ENCODE measurements around the gene PCBP3.
"Not testable (repeated sequence)": the region's sequence is repeated elsewhere in the genome, so short reads cannot be mapped to it uniquely, and the experiment has no call there.

The PCBP3 gene

DNA sequence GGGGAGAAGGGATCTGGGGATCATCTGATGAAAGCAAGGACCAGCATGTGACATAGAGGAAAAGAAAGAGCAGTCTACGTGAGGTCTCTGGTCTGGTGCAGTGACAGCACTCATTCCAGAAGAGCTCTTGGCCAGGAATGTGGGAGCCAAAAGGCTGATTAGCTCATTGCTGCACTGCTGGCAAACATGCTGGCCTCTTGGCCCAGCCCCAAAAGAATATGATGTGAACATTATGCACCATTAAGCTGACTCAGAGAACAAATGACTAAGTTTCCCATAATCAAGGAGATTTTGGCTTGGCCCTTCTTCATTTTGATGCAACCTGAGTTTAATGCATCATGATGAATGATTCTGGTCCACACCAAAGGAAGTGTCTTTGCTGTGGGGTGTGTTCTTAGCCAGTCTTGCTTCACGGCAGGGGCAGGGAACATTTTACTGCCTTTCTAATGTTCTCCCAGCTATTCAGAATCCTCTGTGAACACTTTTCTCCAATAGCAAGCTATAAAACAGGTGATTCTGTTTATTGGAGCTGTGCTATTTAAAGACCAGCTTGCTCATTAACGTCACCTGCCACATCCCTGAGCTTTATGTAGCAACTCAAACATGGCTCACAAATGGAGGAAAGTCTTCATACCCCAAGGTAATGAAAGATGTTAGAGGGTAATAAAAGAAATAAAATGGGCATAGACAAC is 55.1 kb downstream of the PCBP3 start:
- no peak for DNase-seq

DNA sequence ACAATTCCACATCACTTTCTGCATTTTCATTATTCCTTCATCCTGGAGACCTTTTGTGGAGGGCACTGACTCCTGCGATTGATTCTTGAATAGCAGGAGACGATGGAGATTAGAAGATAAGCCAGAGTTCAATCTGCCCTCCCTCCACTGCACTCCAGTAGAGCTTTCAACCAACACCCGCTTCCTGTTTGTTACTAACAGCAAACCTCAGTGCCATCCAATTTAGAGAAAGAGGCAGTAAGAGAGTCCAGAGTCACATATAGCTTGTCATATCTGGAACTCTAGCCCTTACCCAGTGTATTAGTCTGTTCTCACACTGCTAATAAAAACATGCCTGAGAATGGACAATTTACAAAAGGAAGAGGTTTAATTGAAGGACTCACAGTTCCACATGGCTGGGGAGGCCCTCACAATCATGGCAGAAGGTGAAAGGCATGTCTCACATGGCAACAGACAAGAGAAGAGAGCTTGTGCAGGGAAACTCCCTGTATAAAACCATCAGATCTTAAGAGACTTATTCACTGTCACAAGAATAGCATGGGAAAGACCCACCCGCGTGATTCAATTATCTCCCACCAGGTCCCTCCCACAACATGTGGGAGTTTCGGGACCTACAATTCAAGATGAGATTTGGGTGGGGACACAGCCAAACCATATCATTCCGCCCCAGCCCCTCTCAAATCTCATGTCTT is 55.9 kb downstream of the PCBP3 start:
- DNase-seq = no peak

DNA sequence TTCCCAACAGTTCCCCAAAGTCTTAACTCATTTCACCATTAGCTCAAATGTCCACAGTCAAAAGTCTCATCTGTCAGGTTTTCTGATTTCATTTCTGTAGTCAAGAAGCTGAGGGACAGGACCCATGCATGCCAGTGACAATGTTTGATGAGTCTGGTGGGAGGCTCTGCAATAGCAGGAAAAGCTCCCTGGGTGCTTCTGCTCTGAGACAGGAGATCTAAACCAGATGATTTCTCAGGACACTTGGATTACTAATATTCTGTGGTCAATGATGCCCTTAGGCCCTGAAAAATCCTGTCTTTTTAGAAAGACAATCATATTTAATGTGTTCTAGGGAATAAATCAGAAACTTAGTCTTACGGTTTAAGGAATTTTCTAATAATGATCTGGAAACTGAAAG is 56.4 kb downstream of the PCBP3 start:
- no peak for DNase-seq

DNA sequence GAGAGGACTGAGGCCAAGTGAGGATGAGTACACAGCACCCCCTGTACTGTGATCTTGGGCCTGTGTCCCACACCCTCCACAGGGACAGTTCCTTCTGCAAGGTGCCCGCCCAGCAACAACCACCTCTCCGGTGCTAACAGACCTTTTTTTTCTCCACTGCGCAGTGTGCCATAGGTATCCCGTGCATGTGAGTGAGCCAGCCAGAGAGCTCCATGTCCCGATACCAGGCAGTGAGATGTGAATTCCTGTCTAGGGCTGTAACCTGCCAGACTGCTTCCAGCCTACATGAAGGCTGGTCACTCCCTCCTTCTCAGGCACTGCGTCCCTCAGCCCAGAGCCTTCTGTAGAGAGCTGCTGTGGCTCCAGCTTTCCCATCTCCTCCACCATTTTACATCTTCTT is 56.9 kb downstream of the PCBP3 start:
- no peak for DNase-seq

DNA sequence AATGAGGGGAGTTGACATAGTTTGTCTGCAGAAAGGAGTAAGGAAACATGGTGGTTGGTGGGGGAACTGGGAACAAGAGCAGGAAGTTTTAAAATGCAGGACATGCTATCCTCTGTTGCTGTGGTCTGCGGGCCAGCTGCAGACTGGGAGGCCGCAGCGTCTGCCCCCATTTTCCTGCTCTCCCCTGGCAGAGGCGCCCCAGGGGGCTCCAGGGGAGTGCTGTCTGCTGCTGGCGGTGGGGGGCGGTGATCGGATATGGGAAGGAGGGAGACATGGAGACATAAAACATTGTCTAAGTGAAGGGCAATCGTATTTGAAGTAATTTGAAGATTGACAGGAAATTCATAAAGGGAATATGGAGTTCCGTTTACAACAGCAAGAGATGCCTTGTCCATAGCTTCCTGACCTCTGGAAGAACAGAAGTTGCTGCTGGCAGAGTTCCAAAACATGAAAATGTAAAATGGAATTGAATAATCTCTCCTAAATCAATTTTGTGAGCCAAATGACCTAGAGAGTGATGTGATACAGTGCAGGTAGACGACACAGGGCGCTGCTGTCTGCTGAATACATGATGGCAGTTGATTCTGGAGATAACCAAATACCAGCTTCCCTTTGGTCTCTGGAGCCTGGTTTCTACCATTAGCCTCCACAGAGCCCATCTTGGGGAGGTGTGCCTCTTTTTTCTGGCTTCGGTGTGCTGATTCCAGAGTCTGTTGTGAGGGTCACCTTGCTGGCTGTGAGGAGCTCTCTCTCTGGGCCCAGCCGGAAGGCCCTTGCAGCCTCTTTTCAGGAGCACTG is 61.0 kb downstream of the PCBP3 start:
- no peak for DNase-seq

DNA sequence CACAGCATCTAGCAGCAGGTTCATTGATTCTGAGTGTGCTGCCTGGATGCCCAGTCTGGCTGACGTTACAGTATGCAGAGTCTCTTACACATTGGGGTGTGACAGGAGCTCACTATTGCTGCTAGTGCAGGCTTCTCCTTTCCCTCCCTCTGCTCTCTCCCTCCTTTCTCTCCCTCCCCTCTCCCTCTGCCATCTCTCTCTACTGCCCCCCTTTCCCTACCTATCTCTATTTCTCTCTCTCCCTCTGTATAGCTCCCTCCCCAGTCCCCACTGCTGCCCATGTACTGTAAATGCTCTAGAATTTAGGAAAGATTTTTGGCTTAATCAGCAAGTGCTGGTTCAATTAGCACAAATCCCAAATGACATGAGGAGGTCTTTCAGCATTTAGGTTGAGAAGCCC is 62.8 kb downstream of the PCBP3 start:
- DNase-seq = no peak

DNA sequence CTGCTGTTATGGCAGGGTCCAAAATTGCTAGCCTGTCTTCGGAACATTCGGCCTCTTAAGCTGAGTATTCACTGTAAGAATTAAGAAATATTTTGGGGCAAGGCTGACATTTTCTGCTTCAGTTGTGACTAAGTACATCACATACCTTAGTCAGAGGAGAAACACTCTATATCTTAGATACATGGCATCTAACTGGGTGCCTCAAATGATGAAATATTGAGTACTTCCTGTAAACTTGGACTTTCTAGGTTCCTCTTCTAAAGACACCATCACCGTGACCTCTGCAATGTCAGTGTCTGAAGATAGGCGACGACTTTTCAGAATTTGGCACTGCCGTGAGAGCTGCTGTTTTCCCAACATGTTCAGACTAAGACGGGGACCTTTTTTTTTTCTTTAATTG is 65.6 kb downstream of the PCBP3 start:
- no peak for DNase-seq

DNA sequence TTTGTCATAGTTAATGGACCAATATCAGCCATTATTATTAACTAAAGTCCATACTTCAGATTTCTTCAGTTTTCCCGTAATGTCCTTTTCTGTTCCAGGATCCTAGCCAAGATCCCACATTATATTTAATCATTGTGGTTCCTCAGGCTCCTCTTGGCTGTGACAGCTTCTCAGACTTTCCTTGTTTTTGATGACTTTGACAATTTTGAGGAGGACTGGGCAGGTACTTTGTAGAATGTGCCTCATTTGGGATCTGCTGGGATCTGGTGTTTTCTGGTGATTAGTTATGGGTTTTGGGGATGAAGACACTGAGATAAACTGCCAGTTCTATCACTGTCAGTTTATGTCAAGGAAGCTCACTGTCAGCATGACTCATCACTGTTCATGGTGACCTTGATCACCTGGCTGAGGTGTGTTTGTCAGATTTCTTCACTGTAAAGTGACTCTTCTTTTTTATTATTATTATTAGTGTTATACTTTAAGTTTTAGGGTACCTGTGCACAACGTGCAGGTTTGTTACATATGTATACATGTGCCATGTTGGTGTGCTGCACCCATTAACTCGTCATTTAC is 66.3 kb downstream of the PCBP3 start:
- no peak for DNase-seq

DNA sequence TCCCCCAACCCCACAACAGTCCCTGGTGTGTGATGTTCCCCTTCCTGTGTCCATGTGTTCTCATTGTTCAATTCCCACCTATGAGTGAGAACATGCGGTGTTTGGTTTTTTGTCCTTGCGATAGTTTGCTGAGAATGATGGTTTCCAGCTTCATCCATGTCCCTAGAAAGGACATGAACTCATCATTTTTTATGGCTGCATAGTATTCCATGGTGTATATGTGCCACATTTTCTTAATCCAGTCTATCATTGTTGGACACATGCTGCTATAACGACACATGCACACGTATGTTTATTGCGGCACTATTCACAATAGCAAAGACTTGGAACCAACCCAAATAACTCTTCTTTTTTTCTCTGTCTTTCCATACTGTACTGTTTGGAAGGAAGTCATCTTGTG is 66.8 kb downstream of the PCBP3 start:
- not testable (repeated sequence) for DNase-seq

DNA sequence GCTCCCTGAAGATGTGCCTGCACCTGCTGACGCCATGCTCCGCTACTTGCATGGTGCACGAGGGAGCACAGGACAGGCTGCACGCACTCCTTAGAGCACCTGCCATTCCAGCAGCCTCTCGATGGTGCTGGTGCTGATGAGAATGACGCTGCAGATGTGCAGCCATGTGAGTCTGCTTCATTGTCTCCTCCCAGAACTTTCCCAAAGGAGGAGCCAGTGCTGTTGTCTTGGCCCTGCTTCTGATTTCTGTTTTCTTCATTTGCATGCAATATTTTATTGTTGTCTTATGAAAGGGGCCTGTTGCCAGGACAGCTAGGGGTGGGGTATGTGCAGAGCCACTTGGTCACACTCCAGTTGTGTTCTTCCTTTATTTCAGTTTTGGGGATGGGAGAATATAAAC is 70.1 kb downstream of the PCBP3 start:
- no peak for DNase-seq

DNA sequence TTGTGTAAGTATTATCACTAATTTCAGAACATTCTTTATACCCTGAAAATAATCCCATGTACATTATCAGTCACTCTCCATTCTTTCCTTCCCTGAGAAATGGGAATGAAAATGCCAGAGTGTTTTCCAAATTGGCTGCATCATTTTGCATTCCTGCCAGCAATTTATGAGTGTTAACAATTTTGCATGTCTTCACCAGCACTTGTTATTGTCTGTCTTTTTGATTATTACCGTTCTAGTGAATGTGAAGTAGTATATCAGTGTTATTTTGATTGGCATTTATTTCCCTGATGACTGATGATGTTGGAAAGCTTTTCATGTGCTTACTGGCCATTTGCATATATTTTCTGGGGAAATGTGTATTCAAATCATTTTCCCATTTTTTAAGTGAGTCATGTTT is 71.9 kb downstream of the PCBP3 start:
- no peak for DNase-seq

DNA sequence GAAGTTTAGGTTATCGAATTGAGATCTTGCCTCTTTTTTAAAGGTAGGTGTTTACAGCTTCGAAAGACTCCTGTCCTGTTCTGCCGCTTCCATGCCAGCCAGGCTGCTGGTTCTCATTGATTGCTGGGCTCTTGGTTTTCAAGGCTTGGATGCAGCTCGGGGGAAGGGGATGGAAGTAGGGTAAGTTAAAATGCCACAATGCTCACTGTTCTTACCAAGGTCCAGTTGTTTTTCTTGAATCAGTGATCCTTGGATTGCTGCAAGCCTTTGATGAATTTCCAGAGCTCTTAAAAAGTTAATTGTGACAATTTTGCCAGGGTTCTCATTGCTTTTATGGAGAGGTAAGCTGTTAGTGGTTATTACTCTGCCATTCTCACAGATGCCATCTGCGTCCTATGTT is 74.9 kb downstream of the PCBP3 start:
- DNase-seq = no peak

DNA sequence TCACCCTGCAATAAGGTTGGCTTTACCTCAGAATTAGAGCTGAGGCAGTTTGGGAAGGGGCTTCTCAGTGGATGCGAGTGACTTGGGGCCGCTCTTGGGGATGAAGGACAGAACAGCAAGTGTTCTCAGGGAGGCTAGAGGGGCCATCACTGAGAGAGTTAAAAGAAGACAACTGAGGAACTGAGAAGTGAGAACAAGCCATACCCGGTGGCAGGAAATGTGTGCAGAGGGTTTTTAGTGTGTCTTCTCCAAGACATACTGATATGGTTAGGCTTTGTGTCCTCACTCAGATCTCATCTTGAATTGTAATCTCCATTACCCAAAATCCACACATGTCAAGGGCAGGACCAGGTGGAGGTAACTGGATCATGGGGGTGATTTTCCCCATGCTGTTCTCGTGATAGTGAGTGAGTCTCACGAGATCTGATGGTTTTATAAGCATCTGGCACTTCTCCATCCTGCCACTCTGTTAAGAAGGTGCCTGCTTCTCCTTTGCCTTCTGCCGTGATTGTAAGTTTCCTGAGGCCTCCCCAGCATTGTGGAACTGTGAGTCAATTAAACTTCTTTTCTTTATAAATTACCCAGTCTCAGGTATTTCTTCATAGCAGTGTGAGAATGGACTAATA is 75.8 kb downstream of the PCBP3 start:
- no peak for DNase-seq

DNA sequence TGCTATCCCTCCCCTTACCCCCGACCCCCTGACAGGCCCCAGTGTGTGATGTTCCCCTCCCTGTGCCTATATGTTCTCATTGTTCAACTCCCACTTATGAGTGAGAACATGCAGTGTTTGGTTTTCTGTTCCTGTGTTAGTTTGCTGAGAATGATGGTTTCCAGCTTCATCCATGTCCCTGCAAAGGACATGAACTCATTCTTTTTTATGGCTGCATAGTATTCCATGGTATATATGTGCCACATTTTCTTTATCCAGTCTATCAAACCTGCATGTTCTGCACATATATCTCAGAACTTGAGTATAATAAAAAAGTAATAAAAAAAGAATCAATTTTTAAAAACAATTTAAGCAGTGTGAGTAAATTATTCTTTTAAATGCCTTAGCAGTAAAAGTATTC is 76.7 kb downstream of the PCBP3 start:
- not testable (repeated sequence) for DNase-seq

DNA sequence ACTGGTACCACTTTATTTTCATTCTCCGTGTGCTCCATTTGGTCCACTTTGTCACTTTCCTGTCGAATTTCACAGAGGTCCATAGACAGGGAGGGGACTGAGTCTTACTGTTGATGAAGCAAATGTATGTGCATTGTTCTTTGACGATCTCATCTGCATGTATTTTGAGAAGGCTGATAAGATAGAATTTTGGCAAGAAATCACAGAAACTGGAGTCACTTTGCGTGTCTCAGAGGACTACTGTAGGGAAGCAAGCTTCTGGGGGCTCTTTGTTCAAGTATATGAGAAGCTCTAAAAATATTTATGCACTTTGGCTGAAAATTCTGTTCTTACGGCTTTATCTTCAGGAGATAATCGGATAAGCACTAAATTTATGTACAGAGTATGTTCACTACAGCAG is 78.1 kb downstream of the PCBP3 start:
- no peak for DNase-seq

DNA sequence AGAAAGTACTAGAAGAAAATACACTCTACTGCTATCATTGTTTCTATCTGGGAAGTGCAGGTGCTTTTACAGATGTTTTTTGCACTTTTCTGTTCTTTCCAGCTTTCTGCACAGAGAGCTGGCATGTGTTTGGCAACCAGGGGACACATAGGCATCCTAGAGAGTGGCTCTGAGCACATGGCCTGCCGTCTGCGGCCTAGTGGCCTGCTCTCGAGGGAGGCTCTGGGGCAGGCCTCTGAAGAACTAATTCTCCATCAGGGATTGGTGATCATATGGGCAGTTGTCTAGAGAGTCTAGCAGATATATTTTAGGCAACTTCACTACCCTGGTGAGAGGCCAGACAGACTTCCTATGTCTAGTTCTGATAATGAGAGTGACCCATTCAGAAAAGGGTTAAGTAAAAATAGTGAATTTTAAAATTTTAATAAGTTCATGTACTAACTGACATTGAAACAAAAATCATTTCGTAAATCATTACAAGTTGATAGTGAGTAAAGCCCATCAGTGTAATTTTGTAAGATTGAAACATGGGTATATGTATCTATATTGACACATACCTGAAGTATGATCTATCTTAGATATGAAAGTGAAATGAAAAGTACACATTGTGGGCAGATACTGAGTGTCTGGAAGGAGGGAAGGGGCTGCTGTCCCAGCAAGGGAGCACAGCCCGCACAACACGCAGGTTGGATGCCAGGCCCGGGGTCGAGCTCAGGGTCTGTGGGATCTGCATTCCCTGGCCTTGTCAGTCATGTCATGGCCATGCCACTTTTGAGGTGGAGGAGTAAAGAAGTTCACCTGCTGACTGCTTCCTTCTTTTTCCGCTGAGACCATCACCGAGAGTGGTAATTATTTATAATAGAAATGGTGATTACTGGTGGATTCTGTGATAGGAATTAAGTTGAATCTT is 79.8 kb downstream of the PCBP3 start:
- no peak for DNase-seq

DNA sequence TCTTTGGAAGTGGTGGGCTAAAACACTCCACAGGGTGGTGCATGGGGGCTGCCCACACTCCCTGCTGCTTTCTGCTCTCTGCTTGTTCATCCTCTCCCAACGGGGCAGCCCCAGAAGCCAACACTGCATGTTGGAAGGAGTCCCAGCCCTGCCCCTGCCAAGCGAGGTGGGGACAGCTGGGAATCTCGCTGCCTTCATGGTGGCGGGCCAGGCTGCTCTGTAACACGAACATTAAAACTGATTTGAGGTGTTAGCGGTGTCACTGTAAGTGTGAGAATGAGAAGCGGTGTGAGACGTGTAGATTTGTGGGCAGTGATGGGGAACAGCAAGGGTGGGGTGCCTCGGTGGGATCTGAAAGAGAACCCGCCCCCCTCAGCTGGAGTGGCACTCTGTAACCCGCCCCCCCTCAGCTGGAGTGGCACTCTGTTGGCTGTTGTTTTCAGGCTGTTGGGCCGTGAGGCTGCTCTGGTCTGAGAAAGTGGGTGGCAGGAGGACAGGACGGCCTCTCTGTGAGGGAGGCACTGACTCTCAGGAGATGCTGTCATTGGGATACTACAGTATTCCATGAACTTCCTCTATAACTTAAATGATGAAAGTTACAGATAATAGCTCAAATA is 80.9 kb downstream of the PCBP3 start:
- no peak for DNase-seq

DNA sequence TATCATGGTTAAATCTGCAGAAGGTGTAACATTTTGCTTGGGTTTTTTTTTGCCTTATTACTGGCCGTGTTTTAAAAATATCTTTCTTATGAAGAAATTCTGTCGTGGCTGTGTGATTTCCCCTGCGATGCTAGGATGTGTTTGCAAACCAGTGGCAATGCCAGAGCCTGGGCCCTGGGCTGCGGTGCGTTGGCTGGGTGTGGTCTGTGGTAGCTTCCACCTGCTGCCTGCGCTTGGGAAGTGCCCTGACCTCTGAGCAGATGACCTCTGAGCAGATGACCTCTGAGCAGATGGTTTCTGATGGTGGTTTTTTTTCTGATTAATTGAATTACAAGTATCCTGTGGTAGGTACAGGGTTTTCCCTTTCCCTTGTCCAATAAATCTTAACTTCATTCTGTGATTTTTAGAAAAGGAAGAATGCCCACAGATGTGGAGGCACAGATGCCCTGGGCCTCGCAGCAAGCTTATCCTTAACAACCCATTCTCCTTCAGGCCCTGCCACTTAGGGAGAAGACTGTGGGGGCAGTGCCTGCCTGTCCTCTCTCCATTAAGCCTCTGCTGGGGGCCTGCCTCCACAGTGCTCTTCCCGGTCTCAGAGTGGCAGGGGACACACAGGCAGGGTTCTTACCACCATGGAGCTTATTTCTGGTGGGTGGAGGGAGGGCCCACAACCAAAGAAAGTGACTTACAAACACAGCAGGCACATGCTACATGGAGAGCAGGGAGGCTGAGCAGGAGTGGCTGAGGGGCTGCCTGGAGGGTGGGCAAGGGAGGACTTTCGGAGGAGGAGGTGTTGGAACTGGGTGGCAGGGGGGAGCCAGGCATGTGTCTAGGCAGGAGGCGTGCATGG is 81.7 kb downstream of the PCBP3 start:
- DNase-seq = no peak

DNA sequence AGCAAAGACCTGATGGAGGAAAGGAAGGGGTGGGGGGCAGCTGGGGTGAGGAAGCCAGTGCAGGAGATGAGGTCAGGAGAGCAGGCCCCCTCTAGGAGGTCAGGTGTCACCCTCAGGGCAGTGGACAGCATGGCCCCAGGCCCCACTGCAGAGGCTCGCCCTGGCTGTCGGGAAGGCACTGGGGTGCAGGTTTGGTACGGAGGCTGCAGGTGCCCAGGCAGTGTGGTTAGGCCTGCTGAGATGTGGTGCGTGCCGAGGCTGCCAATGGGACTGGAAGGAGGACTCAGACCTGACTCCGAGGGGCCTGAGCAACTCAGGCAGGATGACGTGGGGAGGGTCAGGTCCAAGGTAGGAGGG is 82.3 kb downstream of the PCBP3 start:
- DNase-seq = no peak

DNA sequence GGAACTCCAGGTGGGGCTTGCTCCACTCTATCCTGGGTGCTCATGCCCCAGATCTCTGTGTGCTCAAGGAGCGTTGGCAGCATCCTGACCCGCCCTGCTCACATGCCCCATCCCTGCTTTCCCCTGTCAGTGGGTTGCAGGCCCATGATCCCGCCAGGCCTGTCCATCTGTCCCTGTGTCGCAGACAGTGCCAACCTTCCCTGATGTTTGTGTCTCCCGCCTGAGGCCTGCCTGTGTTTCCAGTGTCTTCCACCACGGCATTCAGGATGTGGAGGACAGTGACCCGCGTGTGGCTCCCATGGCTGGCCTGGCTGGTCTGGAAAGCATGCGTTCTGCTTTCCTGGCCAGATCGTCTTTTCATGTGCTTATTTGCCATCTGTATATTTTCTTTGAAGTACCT is 82.9 kb downstream of the PCBP3 start:
- no peak for DNase-seq

DNA sequence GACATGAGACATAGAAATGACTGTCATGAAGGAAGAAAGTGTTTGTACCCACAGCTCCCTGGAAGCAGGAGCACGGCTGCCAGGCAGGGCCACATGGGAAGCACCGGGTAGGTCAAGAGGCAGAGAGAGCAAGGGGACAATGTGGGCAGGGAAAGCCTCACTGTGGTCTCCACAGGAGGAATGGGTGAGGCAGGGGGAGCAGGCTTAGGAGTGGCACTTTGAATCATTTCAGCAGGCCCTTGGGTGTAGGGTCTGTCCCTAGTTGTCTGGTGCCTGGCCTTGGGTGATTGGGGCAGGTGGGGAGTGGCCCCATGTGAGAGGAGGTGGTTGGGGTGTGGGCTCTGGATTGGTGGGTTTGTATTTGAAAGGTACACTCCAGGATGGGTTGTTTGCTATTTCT is 83.9 kb downstream of the PCBP3 start:
- DNase-seq = no peak
